Neural progenitor cell (in vitro differentiated cells): ENCODE data around the gene ARHGAP29.

ENCODE experiments used
- EZH2 ChIP-seq: fragments of 200-600 bp; sonication (generic); IDR thresholded peaks from 2 replicates; pipeline ENCODE4 v1.6.1; 2017; ENCODE audit warnings: antibody characterized with exemption, mild to moderate bottlenecking, moderate library complexity
- TF ChIP-seq, protein P1 (sequence below): fragments of 200-600 bp; sonication (generic); IDR thresholded peaks from 2 replicates; pipeline ENCODE4 v1.5.1; 2017; ENCODE audit warnings: antibody characterized with exemption, mild to moderate bottlenecking

DNA sequence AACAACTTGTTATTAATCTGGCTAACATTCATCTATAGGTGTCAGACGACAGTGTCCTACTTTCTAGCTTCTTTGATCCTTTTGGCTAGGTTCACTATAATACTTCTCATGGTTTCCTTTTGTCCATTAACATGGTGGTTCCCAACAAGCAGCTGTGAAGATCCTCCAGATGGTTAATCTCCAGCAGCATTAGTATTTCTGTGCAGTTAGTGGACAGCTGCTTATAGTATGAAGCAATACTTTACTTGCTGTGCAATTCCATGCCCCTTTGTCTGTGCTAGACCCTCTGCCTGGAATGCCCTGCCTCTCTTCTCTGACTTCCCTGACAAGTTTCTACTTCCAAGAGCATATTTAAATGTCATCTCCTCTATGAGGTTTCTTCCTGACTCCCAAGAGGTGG, 41.7 kb upstream of the ARHGAP29 start:
- TF ChIP-seq, protein P1, sequence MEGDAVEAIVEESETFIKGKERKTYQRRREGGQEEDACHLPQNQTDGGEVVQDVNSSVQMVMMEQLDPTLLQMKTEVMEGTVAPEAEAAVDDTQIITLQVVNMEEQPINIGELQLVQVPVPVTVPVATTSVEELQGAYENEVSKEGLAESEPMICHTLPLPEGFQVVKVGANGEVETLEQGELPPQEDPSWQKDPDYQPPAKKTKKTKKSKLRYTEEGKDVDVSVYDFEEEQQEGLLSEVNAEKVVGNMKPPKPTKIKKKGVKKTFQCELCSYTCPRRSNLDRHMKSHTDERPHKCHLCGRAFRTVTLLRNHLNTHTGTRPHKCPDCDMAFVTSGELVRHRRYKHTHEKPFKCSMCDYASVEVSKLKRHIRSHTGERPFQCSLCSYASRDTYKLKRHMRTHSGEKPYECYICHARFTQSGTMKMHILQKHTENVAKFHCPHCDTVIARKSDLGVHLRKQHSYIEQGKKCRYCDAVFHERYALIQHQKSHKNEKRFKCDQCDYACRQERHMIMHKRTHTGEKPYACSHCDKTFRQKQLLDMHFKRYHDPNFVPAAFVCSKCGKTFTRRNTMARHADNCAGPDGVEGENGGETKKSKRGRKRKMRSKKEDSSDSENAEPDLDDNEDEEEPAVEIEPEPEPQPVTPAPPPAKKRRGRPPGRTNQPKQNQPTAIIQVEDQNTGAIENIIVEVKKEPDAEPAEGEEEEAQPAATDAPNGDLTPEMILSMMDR: no peak
- no peak for TF ChIP-seq EZH2
